Endothelial cell of umbilical vein (primary cell): ENCODE data around the gene RCVRN. TPM values are rescaled to one million over a fixed set of nuclear protein-coding genes. Genes with fewer than 3 reads are reported as not detected.

Experiments used
- BruUV-seq: library from RNA; stranded (reverse); fragments of 400-500 nt; replicated peaks from 2 replicates; lab custom pipeline; 2021; lab: Mats Ljungman, UMichigan
- CTCF ChIA-PET: fragments of 300-600, 350-600 bp; sonication (Branson Sonifier 250); formaldehyde crosslinking; loops from one replicate; lab custom pipeline; 2021; ENCODE audit warnings: antibody characterized with exemption, inconsistent platforms; lab: Charles Lee
- POLR2A ChIA-PET: fragments of 300-600, 350-600 bp; sonication (Branson Sonifier 250); formaldehyde crosslinking; loops from one replicate; lab custom pipeline; 2021; ENCODE audit warnings: antibody characterized with exemption, inconsistent platforms; lab: Charles Lee
- DNase-seq: peaks from one replicate; pipeline ENCODE4 v3.0.0-alpha.2; 2011; ENCODE audit warnings: low read depth, low spot score
- FAIRE-seq: peaks from 2 replicates; lab custom pipeline; 2011; peaks lifted over from hg19 to GRCh38; lab: Jason Lieb, UNC
- H2AFZ ChIP-seq: 2 replicates; pipeline ENCODE4 v1.6.0; 2012; ENCODE audit warnings: low read depth, low read length, control low read depth, inconsistent platforms
- H3K27ac ChIP-seq: 2 replicates; pipeline ENCODE4 v1.5.1; 2011; ENCODE audit warnings: low read depth, mild to moderate bottlenecking, control low read depth, low read length, moderate library complexity; ENCODE audit not compliant: insufficient read depth
- H3K27me3 ChIP-seq, 2 experiments: 2 replicates each; pipeline versions ENCODE4 v1.6.0 to v1.6.1; 2011; ENCODE audit warnings: low read length in 2 of 2, mixed read lengths in 1 of 2; ENCODE audit not compliant: control insufficient read depth in 2 of 2, insufficient read depth in 2 of 2
- H3K36me3 ChIP-seq, 2 experiments: 2 replicates in 1 of 2; 3 replicates in 1 of 2; pipeline ENCODE4 v1.5.1; 2011; ENCODE audit warnings: low read length in 2 of 2, mild to moderate bottlenecking in 1 of 2, moderate library complexity in 1 of 2; ENCODE audit not compliant: control insufficient read depth in 2 of 2, insufficient read depth in 2 of 2; ENCODE audit errors: extremely low read depth in 1 of 2
- H3K4me1 ChIP-seq: 3 replicates; pipeline ENCODE4 v1.5.1; 2011; ENCODE audit warnings: mild to moderate bottlenecking, low read length; ENCODE audit not compliant: control insufficient read depth, insufficient read depth; ENCODE audit errors: extremely low read depth
- H3K4me2 ChIP-seq: 2 replicates; pipeline ENCODE4 v1.6.1; 2011; ENCODE audit warnings: low read length, control low read depth, mixed read lengths; ENCODE audit not compliant: insufficient read depth
- H3K4me3 ChIP-seq, 3 experiments: fragments of 200-600 bp in 1 of 3; sonication (generic), shearing (Covaris generic) in 1 of 3; replicated peaks in 1 of 3; 2 replicates each; pipeline ENCODE4 v1.5.1; 2011 to 2016; ENCODE audit warnings: control low read depth in 3 of 3, low read length in 3 of 3, mild to moderate bottlenecking in 2 of 3, inconsistent platforms in 1 of 3, low read depth in 1 of 3, moderate library complexity in 1 of 3; ENCODE audit not compliant: insufficient read depth in 1 of 3
- H3K79me2 ChIP-seq: 2 replicates; pipeline ENCODE4 v1.6.0; 2012; ENCODE audit warnings: low read length, inconsistent platforms; ENCODE audit not compliant: control insufficient read depth, insufficient read depth
- H3K9ac ChIP-seq: replicated peaks from 2 replicates; pipeline ENCODE3; 2011; ENCODE audit warnings: low read length, control low read depth; ENCODE audit not compliant: insufficient read depth; ENCODE audit errors: extremely low read depth
- H3K9me1 ChIP-seq: replicated peaks from 3 replicates; pipeline ENCODE4 v1.6.0; 2011; ENCODE audit warnings: mild to moderate bottlenecking, low read length; ENCODE audit not compliant: control insufficient read depth, insufficient read depth; ENCODE audit errors: extremely low read depth
- H3K9me3 ChIP-seq: replicated peaks from 2 replicates; pipeline ENCODE4 v1.5.1; 2012; ENCODE audit warnings: low read length, inconsistent platforms; ENCODE audit not compliant: control insufficient read depth, insufficient read depth
- H4K20me1 ChIP-seq: replicated peaks from 2 replicates; pipeline ENCODE3; 2011; ENCODE audit warnings: mild to moderate bottlenecking, low read length; ENCODE audit not compliant: control insufficient read depth, insufficient read depth; ENCODE audit errors: extremely low read depth
- EZH2 ChIP-seq: IDR thresholded peaks from 2 replicates; pipeline ENCODE4 v1.6.1; 2012; ENCODE audit warnings: borderline replicate concordance, low read depth, mild to moderate bottlenecking, moderate library complexity, low read length, inconsistent platforms; ENCODE audit not compliant: severe bottlenecking
- FOS ChIP-seq: IDR thresholded peaks from 2 replicates; pipeline ENCODE4 v1.6.1; 2011; ENCODE audit warnings: mild to moderate bottlenecking, low read length, moderate library complexity, borderline replicate concordance; ENCODE audit not compliant: insufficient read depth
- GATA2 ChIP-seq: IDR thresholded peaks from 2 replicates; pipeline ENCODE4 v1.7.0; 2011; ENCODE audit warnings: low read depth, mild to moderate bottlenecking, moderate library complexity, mixed read lengths, low read length; ENCODE audit not compliant: insufficient read length, insufficient read depth
- JUN ChIP-seq: IDR thresholded peaks from 2 replicates; pipeline ENCODE4 v1.6.1; 2011; ENCODE audit warnings: borderline replicate concordance, low read depth; ENCODE audit not compliant: insufficient read length, insufficient read depth
- MYC ChIP-seq: IDR thresholded peaks from one replicate; pipeline ENCODE4 v1.6.1; 2011; ENCODE audit warnings: mild to moderate bottlenecking, low read depth, low read length
- POLR2A ChIP-seq: IDR thresholded peaks from 2 replicates; pipeline ENCODE4 v1.6.1; 2012; ENCODE audit warnings: low read depth, mild to moderate bottlenecking, control low read depth, low read length
- POLR2AphosphoS5 ChIP-seq: IDR thresholded peaks from 2 replicates; pipeline ENCODE4 v1.6.1; 2012; ENCODE audit warnings: low read depth, mild to moderate bottlenecking, control low read depth, low read length, moderate library complexity; ENCODE audit not compliant: insufficient read depth
- dilution Hi-C: fragments of 300-500 bp; cut with MboI; formaldehyde crosslinking; loops from one replicate; pipeline ENCODE4 v1.15.0; 2019; ENCODE audit warnings: low sequenced_read_pairs; ENCODE audit not compliant: extremely low pct_ligation_motif_present
- intact Hi-C: fragments of 100-400 bp; cut with micrococcal nuclease; formaldehyde crosslinking; loops from one replicate; pipeline ENCODE4 v1.10.0; 2022
- polyA plus RNA-seq, 4 experiments: library from polyadenylated mRNA; depleted of rRNA in 3 of 4; stranded (reverse) in 3 of 4; unstranded in 1 of 4; fragments of >200 nt; gene quantifications; 2 replicates each; pipeline versions ENCODE4 v1.2.1 to v1.2.3, GENCODE V29; 2011 to 2012; ENCODE audit warnings: missing spikeins in 1 of 4
- total RNA-seq: library from RNA; stranded (reverse); gene quantifications from 2 replicates; pipeline ENCODE4 v1.2.3, GENCODE V29; 2021
- TF ChIP-seq, protein P1 (sequence below), 2 donors: IDR thresholded peaks; 1 replicate in 1 of 2; 2 replicates in 1 of 2; pipeline ENCODE4 v1.5.1; 2011; ENCODE audit warnings: low read length in 2 of 2, mild to moderate bottlenecking in 2 of 2, moderate library complexity in 2 of 2, control low read depth in 1 of 2, inconsistent platforms in 1 of 2, low read depth in 1 of 2; ENCODE audit not compliant: insufficient read depth in 1 of 2; ENCODE audit errors: extremely low read depth in 1 of 2
- TF ChIP-seq, protein P2 (sequence below): IDR thresholded peaks from 2 replicates; pipeline ENCODE4 v1.6.1; 2011; ENCODE audit not compliant: insufficient read depth, insufficient read length

The RCVRN gene
- total and polyA plus RNA-seq, 2 donors (not counting 3 experiments of a cell fraction or from before 2014, with no cell fraction given) = not detected

- Histone ChIP-seq H3K9me1 (no peaks in the 10 kb centered on the region), H3K79me2 (no peaks in the 10 kb centered on the region), H4K20me1 (no peaks in the 10 kb centered on the region), H3K27me3 (no peaks in the 10 kb centered on the region), H3K9me3 (peaks cover 4% of the 10 kb centered on the region), H3K9ac (no peak overlapping the region), H3K36me3 (no peaks in the 10 kb centered on the region), H3K4me1 (no peaks in the 10 kb centered on the region), H3K4me2 (no peak overlapping the region), H2AFZ (no peak overlapping the region), H3K27ac (no peak overlapping the region), H3K4me3 (no peak overlapping the region)
- FAIRE-seq (no peak), DNase-seq (no peak)
- intact Hi-C loops (no loop called here), dilution Hi-C loops (no loop called here)
- ChIA-PET POLR2A (no interaction called here), CTCF (no interaction called here)
- TF ChIP-seq POLR2AphosphoS5 (no peak), FOS (no peak)
- TF ChIP-seq, protein P1, sequence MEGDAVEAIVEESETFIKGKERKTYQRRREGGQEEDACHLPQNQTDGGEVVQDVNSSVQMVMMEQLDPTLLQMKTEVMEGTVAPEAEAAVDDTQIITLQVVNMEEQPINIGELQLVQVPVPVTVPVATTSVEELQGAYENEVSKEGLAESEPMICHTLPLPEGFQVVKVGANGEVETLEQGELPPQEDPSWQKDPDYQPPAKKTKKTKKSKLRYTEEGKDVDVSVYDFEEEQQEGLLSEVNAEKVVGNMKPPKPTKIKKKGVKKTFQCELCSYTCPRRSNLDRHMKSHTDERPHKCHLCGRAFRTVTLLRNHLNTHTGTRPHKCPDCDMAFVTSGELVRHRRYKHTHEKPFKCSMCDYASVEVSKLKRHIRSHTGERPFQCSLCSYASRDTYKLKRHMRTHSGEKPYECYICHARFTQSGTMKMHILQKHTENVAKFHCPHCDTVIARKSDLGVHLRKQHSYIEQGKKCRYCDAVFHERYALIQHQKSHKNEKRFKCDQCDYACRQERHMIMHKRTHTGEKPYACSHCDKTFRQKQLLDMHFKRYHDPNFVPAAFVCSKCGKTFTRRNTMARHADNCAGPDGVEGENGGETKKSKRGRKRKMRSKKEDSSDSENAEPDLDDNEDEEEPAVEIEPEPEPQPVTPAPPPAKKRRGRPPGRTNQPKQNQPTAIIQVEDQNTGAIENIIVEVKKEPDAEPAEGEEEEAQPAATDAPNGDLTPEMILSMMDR (IDR thresholded peaks at IDR 0.05; ENCODE audit: extremely low read depth in 1 of 2, insufficient read depth in 1 of 2, low read depth in 1 of 2, low read length in 2 of 2) = no peak
- no TSS peak for BruUV-seq
These were observed 594 bp downstream of the RCVRN start for GRCh38 chr17:9904277-9905077.

- Histone ChIP-seq H3K4me2 (no peak overlapping the region), H3K9ac (no peak overlapping the region), H3K9me1 (no peaks in the 10 kb centered on the region), H3K79me2 (no peaks in the 10 kb centered on the region), H3K27ac (no peak overlapping the region), H4K20me1 (no peaks in the 10 kb centered on the region), H3K4me3 (no peak overlapping the region), H3K36me3 (no peaks in the 10 kb centered on the region), H3K4me1 (no peaks in the 10 kb centered on the region), H3K9me3 (peaks cover 8% of the 10 kb centered on the region), H3K27me3 (no peaks in the 10 kb centered on the region), H2AFZ (no peak overlapping the region)
- DNase-seq = no peak
- intact Hi-C loops = no loop called here
- FAIRE-seq = no peak
- no peak for TF ChIP-seq POLR2AphosphoS5
- TF ChIP-seq, protein P2, sequence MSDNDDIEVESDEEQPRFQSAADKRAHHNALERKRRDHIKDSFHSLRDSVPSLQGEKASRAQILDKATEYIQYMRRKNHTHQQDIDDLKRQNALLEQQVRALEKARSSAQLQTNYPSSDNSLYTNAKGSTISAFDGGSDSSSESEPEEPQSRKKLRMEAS = no peak
- no peak for TF ChIP-seq JUN
- TF ChIP-seq MYC = no peak
- TF ChIP-seq POLR2A = no peak
- no peak for TF ChIP-seq GATA2
- TF ChIP-seq, protein P1 (IDR thresholded peaks at IDR 0.05; ENCODE audit: extremely low read depth in 1 of 2, insufficient read depth in 1 of 2, low read depth in 1 of 2, low read length in 2 of 2) = no peak
- no peak for TF ChIP-seq EZH2
- no peak for TF ChIP-seq FOS
- CTCF ChIA-PET = no interaction called here
- POLR2A ChIA-PET = no interaction called here
- dilution Hi-C loops = no loop called here
- BruUV-seq = no TSS peak
These were observed 3.0 kb downstream of the RCVRN start for GRCh38 chr17:9902120-9902519.
